OCI-LY7 (cell line): Measurements from ENCODE around the gene HRK.

ENCODE experiments used
- EZH2phosphoT487 ChIP-seq: fragments of 200-600 bp; sonication (generic); IDR thresholded peaks from 2 replicates; pipeline ENCODE4 v1.6.1; 2018; ENCODE audit warnings: low read depth, borderline replicate concordance, mild to moderate bottlenecking, mixed run types, antibody characterized with exemption, low read length, moderate library complexity, mixed read lengths
- TF ChIP-seq, protein P1 (sequence below): fragments of 200-600 bp; sonication (generic); conservative IDR thresholded peaks from 2 replicates; pipeline ENCODE4 v1.5.1; 2014; ENCODE audit warnings: mild to moderate bottlenecking, antibody characterized with exemption, low read length, moderate library complexity, mixed read lengths

DNA sequence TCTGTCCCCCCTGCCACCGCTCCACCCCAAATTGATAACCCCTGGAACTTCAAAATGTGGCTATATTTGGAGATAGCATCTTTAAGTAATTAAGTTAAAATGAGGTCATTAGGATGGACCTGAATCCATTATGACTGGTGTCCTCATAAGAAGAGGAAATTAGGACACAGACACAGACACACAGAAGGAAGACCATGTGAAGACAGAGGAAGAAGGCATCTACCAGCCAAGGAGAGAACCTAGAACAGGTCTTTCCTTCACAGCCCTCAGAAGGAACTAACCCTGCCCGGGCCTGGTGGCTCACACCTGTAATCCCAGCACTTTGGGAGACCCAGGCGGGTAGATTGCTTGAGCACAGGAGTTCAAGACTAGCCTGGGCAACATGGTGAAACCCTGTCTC lies 3.6 kb upstream of the HRK start:
- TF ChIP-seq, protein P1, sequence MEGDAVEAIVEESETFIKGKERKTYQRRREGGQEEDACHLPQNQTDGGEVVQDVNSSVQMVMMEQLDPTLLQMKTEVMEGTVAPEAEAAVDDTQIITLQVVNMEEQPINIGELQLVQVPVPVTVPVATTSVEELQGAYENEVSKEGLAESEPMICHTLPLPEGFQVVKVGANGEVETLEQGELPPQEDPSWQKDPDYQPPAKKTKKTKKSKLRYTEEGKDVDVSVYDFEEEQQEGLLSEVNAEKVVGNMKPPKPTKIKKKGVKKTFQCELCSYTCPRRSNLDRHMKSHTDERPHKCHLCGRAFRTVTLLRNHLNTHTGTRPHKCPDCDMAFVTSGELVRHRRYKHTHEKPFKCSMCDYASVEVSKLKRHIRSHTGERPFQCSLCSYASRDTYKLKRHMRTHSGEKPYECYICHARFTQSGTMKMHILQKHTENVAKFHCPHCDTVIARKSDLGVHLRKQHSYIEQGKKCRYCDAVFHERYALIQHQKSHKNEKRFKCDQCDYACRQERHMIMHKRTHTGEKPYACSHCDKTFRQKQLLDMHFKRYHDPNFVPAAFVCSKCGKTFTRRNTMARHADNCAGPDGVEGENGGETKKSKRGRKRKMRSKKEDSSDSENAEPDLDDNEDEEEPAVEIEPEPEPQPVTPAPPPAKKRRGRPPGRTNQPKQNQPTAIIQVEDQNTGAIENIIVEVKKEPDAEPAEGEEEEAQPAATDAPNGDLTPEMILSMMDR, result no peak
- no peak for TF ChIP-seq EZH2phosphoT487
